ENCODE data around the gene CCNB3.

Gene CCNB3

GRCh38 chrX:50343917-50344316, 139.4 kb downstream of the CCNB3 start:
- no peak for DNase-seq (ENCODE audit: low read depth)

GRCh38 chrX:50372966-50373365, 168.4 kb downstream of the CCNB3 start:
- no peak for DNase-seq (ENCODE audit: low read depth)

- DNase-seq (ENCODE audit: low read depth) = no peak
These were observed 171.1 kb downstream of the CCNB3 start for GRCh38 chrX:50375481-50376267.

GRCh38 chrX:50381729-50382415, 177.3 kb downstream of the CCNB3 start:
- no peak for DNase-seq (ENCODE audit: low read depth)

DNA sequence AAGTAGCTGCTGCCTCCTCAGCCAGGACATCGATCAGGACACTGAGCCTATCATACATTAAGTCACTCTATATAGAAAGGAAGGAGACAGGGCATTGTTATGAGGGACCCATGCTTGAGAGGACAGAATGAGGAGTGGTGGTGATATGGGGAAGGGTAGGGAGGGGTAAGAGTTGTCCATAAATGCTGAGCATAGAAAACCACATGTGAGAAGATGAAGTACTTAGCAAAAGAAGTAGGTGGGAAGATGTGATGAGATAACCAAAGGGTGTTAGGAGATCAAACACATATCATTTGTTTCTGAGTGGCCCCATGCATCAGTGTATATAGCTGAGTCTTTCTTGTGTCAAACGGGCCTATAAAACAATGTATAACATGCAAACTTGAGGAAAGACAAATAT, 182.0 kb downstream of the CCNB3 start:
- no peak for DNase-seq (ENCODE audit: low read depth)

DNA sequence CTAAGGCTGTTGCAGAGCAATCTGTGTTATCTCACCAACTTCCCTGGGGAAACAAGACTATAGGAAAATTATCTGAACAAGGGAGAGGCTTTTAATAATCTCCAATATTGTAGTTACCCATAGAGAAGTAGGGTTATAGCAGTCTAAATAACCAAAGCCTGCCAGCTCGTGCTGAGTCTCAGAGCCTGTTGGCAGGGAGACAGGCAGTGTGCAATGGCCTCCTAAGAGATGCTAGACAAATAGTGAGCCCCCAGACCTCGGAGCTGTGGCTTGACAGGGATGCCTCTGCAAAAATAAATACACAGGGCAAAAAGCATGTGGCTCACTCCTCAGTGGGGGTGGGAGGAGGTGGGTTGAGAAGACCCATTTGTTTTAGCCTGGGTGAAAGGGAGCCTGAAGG, 189.3 kb downstream of the CCNB3 start:
- no peak for DNase-seq (ENCODE audit: low read depth)

Data from activated T-helper 1 cell treated with Interleukin-2 at 50 U/mL for 16 hours (primary cell).